GM19463 (cell line): ENCODE data around the gene MAP3K13.

ENCODE experiments used
- ATAC-seq: cut with Tn5 transposase; IDR thresholded peaks from one replicate; pipeline ENCODE4 v1.9.1; 2021; ENCODE audit warnings: mild to moderate bottlenecking, moderate library complexity; ENCODE audit not compliant: unreplicated experiment

The MAP3K13 gene, protein sequence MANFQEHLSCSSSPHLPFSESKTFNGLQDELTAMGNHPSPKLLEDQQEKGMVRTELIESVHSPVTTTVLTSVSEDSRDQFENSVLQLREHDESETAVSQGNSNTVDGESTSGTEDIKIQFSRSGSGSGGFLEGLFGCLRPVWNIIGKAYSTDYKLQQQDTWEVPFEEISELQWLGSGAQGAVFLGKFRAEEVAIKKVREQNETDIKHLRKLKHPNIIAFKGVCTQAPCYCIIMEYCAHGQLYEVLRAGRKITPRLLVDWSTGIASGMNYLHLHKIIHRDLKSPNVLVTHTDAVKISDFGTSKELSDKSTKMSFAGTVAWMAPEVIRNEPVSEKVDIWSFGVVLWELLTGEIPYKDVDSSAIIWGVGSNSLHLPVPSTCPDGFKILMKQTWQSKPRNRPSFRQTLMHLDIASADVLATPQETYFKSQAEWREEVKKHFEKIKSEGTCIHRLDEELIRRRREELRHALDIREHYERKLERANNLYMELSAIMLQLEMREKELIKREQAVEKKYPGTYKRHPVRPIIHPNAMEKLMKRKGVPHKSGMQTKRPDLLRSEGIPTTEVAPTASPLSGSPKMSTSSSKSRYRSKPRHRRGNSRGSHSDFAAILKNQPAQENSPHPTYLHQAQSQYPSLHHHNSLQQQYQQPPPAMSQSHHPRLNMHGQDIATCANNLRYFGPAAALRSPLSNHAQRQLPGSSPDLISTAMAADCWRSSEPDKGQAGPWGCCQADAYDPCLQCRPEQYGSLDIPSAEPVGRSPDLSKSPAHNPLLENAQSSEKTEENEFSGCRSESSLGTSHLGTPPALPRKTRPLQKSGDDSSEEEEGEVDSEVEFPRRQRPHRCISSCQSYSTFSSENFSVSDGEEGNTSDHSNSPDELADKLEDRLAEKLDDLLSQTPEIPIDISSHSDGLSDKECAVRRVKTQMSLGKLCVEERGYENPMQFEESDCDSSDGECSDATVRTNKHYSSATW

GRCh38 chr3:185362850-185363661, at the start of gene MAP3K13:
Gene MAP3K13, plus strand, starts transcription at chr3:185363136. Its CDS starts 65,446 bp downstream, at chr3:185428582.
- ATAC-seq, result peak; percentile 96

GRCh38 chr3:185313693-185314246, 49.2 kb upstream of the MAP3K13 start:
- ATAC-seq, result no peak

- peak; percentile 48 for ATAC-seq
These were observed 46.1 kb upstream of the MAP3K13 start for GRCh38 chr3:185316740-185317412.

DNA sequence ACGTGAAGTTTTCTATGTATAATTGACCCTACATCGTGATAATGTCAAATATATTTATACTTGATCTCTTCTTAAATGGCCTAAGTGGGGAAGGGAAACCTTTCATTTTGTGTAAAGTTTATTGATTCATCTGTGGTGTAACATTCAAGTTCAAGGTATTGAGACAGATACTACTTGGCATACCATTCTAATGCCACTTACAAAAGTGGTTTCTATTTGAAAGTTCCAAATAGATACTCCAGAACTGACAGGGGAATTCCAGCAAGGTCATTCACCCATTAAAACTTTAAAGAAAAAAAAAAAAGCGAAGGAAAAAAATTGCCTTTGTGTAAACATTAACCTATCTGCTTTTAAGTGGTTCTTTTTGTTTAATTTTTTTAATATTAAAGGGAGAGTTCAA, 45.3 kb upstream of the MAP3K13 start:
- ATAC-seq, result peak; percentile 41

DNA sequence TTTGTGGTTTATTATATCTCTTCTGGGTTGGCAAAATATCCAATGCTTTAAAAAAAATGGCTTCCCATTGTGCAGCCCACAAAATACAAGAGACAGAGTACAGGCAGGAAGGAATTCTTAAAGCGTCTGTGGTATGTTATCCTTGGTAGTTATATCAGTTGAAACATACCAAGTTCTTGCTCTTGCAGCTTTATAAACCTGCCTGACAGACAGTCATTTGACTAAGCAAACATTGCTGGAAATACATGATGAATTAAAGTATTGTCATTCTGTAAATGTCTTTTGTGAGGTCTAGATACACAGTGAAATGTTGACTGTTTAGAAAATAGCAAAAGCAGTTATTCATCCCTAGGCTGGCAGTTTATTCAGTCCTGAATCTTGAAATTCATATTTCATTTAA, 44.8 kb upstream of the MAP3K13 start:
- no peak for ATAC-seq

DNA sequence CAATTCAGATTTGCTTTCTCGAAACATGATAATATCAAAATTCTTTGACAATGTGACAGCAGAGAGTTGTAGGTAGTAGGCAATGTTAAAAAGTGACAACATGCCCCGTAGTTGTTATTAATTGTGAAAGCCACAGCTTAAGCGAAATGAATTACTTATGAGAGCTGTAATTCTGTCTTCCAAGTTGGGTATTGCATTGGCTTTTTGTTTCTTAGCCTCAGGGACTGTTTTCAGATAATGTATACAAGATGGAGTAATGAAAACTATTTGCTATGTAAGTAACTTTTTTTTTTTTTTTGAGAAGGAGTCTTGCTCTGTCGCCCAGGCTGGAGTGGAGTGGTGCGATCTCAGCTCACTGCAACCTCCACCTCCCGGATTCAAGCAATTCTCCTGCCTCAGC, 43.1 kb upstream of the MAP3K13 start:
- no peak for ATAC-seq

- no peak for ATAC-seq
These were observed 42.0 kb upstream of the MAP3K13 start for GRCh38 chr3:185320949-185321348.

DNA sequence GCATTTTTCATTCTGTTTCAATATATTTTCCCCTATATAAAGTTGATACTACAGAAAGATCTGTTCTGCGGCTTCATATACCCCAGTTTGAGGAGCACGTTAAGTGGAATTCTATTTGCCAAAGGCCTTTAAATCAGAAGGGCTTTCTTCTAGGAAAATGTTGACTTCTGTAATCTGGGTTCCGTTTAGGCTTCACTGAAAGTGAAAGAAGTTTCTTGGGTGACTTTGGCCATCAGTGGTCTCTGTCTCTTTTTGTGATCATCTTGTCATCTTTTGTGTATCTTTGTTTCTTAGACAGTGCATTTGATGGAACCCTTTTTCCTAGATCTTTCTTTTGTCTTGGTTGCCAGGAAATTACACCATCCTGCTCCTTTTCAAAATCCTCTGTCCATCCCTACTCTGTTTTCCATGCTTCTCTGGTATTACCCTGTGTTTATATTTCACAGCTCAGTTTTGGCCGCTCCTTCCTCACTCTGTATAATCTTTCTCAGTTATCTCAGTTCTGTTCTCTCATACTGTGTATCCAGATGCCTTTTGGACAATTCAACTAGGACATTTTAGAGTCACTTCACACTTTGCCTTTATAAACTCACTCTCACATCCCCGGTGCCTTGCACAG, 40.7 kb upstream of the MAP3K13 start:
- no peak for ATAC-seq

- ATAC-seq, result no peak
These were observed 36.8 kb upstream of the MAP3K13 start for GRCh38 chr3:185325946-185326791.

DNA sequence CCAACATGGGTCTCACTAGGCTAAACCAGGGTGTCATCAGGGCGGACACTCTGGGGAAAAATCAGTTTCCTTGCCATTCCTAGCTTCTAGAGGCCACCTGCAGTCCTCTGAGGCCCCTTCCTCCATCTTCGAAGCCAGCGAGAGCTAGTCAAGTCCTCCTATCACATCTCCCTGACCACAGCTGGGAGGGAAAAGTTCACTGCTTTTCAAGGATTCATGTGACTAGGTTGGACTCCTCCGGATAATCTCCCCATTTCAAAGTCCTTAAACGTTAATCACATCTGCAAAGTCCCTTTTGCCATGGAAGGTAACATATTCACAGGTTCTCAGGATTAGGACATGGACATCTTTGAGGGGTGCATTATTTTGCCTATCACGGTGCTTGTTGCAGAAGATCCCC, 35.9 kb upstream of the MAP3K13 start:
- ATAC-seq, result no peak

- no peak for ATAC-seq
These were observed 34.5 kb upstream of the MAP3K13 start for GRCh38 chr3:185328324-185329004.

DNA sequence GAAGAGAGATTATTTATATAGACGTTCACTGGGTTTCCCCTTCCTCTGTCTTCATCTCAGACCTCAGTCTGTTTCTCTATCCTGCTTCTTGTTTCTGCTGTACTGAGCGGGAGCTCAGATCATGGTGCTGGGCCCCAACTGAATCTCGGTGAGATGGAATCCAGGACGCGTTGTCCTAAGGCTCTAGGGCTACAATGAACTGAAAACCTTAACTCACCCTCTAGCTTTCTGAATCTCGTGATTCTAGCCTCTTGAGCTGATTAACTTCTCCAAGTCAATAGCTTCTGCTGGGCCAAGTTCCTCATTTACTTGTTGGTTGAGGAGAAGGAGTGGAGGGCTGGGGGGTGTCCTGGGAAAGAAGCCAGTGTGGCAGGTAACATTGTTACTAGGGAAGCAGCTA, 32.7 kb upstream of the MAP3K13 start:
- no peak for ATAC-seq

- ATAC-seq, result no peak
These were observed 32.3 kb upstream of the MAP3K13 start for GRCh38 chr3:185330644-185331043.

DNA sequence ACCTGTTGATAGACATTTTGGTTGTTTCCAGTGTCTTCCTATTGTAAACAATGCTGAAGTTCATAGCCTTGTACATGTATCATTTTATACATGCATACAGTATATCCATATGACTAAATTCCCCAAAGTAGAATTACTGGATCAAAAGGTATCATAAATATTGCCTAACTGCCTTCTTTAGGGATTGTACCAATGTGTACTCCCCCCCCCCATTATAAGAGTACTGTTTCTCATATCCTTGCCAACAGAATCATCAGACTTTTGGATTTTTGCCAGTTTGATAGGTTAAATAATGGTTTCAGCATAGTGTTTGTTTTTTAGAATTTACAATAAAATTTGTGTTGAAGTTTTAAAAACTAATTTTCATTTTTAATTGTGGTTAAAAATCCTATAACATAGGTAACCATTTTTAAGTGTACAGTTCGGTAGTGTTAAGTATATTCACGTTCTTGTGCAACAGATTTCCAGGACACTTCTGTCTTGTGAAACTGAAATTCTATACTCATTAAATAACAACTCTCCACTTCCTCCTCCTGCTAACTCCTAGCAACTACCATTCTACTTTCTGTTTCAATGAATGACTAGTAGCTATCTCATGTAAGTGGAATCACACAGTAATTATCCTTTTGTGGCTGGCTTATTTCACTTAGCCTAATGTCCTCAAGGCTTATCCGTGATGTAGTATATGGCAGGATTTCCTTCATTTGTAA, 30.8 kb upstream of the MAP3K13 start:
- ATAC-seq, result peak; percentile 99

DNA sequence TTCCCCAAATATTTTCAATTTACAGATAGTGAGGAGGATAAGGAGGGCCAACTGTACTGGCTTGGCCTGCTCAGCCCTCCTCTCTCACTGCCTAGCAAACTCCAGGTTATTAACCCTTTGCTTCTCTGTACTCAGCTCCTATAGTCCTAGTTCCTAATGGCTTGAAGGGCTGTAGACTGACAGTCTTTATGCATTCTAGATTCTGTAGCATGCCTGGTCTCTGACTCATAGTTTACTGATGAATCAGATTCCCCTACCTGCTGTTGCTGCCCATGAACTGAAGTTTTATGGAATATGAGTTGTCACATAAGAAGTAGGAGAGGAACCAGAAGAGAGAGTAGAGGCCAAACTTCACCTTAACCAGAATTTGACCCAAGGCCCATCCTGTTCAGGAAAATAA, 27.1 kb upstream of the MAP3K13 start:
- ATAC-seq, result no peak

DNA sequence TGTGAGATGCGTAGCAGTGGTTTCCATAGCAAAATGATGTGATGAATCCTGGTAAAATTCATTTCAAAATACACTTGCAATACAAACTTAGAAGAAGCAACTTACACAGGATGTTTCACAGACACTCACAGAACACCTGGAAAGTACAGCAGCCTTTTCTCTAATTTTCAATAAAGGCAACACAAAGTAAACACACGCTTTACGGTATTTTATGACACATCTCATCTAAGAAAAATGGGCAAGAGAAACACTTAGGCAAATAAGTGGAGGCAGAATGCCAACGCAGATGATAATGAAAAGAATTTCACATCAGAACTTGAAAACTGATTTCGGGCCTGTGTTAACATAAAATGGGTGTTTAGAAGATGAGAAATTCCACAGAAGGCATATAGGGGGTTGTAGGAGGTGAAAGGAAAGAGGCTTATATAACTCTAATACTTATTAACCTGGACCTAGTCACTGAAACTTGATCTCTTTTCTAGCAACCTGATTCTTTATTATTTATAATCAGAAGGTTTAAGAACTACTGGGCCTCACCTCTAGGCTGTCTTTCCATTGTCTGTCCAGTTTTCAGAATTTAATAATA, 25.6 kb upstream of the MAP3K13 start:
- no peak for ATAC-seq

DNA sequence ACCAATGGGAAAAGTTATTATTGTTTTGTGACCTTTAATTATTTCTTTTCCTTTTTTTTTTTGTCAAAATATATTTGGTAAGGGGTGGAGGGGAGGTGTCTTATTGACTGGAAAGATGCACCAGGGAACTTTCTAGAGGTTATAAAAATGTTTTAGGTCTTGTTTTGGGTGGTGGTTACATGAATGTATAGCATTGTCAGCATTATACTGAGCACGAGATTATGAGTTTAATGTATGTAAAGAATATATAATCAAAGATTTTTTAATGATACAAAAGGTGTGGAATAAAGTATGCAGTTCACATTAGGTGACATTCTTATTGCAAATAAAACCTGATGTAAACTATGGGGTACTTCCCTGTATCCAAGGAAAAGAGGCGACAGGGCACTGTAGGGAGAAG, 23.0 kb upstream of the MAP3K13 start:
- ATAC-seq, result no peak
